ENCODE measurements around the gene LRRC25. TPM values are rescaled to one million over a fixed set of nuclear protein-coding genes. Genes with fewer than 3 reads are reported as not detected.

LRRC25 gene
- total RNA-seq, 1 donor from 2014 or later: not detected

DNA sequence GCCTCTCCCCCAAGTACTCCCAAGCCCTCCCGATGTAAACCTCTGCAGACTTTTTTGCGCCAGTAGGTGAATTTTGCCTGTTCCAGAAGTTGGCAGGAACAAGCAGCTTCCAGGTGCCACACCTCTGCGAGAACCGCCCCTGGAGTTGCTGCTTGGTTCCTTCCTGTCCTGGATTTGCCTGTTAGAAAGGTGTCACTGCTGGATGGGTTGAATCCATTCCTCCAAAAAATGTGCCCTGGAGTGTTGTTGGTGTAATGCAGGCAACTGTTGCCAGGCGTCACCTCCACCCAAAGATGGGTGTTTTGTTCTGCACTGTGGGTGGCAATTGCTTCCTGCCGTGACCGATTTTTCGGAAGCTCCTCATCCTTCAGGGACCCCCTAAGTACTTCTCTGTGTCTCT, 51.3 kb downstream of the LRRC25 start:
- H3K36me3 Mint-ChIP-seq (ENCODE audit: low read depth, unreplicated experiment): peaks cover 24% of the 10 kb centered on the region
- H3K27me3 Mint-ChIP-seq (ENCODE audit: low read depth, unreplicated experiment): peaks cover 2% of the 10 kb centered on the region
- Histone ChIP-seq H3K27me3 (ENCODE audit: insufficient read depth, low read length) (no peaks in the 10 kb centered on the region), H3K4me2 (ENCODE audit: low read length) (no peak overlapping the region), H4K20me1 (ENCODE audit: insufficient read depth, low read length) (no peaks in the 10 kb centered on the region), H3K4me3 (ENCODE audit: insufficient read depth, low read depth, low read length) (no peak overlapping the region), H3K4me1 (ENCODE audit: insufficient read depth, low read length) (peaks cover 10% of the 10 kb centered on the region), H3K9ac (ENCODE audit: low read length) (no peak overlapping the region), H3K36me3 (ENCODE audit: insufficient read depth, low read length) (no peaks in the 10 kb centered on the region), H3K79me2 (ENCODE audit: insufficient read depth, low read length) (peaks cover 2% of the 10 kb centered on the region), H3K27ac (ENCODE audit: low read depth, low read length) (no peak overlapping the region), H3K9me3 (ENCODE audit: insufficient read depth, low read depth, low read length) (no peaks in the 10 kb centered on the region), H2AFZ (ENCODE audit: low read depth, low read length) (no peak overlapping the region)
- H3K9me3 Mint-ChIP-seq (ENCODE audit: unreplicated experiment): no peaks in the 10 kb centered on the region
- no peak for FAIRE-seq
- DNase-seq (ENCODE audit: low read depth): no peak
- peak overlapping the region; percentile 63 for H3K4me3 Mint-ChIP-seq (ENCODE audit: unreplicated experiment)
- H3K27ac Mint-ChIP-seq (ENCODE audit: unreplicated experiment): no peak overlapping the region
- H3K4me1 Mint-ChIP-seq (ENCODE audit: low read depth, unreplicated experiment): peaks cover 2% of the 10 kb centered on the region
- TF ChIP-seq, protein P1, sequence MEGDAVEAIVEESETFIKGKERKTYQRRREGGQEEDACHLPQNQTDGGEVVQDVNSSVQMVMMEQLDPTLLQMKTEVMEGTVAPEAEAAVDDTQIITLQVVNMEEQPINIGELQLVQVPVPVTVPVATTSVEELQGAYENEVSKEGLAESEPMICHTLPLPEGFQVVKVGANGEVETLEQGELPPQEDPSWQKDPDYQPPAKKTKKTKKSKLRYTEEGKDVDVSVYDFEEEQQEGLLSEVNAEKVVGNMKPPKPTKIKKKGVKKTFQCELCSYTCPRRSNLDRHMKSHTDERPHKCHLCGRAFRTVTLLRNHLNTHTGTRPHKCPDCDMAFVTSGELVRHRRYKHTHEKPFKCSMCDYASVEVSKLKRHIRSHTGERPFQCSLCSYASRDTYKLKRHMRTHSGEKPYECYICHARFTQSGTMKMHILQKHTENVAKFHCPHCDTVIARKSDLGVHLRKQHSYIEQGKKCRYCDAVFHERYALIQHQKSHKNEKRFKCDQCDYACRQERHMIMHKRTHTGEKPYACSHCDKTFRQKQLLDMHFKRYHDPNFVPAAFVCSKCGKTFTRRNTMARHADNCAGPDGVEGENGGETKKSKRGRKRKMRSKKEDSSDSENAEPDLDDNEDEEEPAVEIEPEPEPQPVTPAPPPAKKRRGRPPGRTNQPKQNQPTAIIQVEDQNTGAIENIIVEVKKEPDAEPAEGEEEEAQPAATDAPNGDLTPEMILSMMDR (IDR thresholded peaks at IDR 0.05; ENCODE audit: insufficient read depth, low read depth, low read length): no peak
- no peak for TF ChIP-seq EZH2 (IDR thresholded peaks at IDR 0.05; ENCODE audit: insufficient read depth, low read length)

DNA sequence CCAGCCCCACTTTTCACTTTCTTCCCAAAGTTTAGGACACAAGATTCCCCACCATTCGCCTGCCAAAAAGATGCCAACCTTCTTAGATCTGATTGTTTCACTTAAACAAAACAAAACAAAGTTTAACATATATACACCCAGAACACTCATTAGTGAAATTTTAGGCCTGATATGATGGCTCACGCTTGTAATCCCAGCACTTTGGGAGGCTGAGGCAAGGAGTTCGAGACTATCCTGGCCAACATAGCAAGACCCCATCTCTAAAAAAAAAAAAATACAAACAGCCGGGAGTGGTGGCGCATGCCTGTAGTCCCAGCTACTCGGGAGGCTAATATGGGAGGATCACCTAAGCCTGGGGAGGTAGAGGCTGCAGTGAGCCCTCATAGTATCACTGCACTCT, 52.1 kb downstream of the LRRC25 start:
- TF ChIP-seq, protein P1 (IDR thresholded peaks at IDR 0.05; ENCODE audit: insufficient read depth, low read depth, low read length): no peak
- no peak for TF ChIP-seq EZH2 (IDR thresholded peaks at IDR 0.05; ENCODE audit: insufficient read depth, low read length)
- no peaks in the 10 kb centered on the region for H3K36me3 ChIP-seq (ENCODE audit: insufficient read depth, low read length)
- peaks cover 2% of the 10 kb centered on the region for H3K79me2 ChIP-seq (ENCODE audit: insufficient read depth, low read length)
- H3K27ac ChIP-seq (ENCODE audit: low read depth, low read length): no peak overlapping the region
- peaks cover 21% of the 10 kb centered on the region for H3K36me3 Mint-ChIP-seq (ENCODE audit: low read depth, unreplicated experiment)
- peaks cover 10% of the 10 kb centered on the region for H3K4me1 ChIP-seq (ENCODE audit: insufficient read depth, low read length)
- no peak overlapping the region for H3K4me2 ChIP-seq (ENCODE audit: low read length)
- H3K27ac Mint-ChIP-seq (ENCODE audit: unreplicated experiment): peak overlapping the region; percentile 55
- no peak overlapping the region for H3K4me3 ChIP-seq (ENCODE audit: insufficient read depth, low read depth, low read length)
- H2AFZ ChIP-seq (ENCODE audit: low read depth, low read length): no peak overlapping the region
- FAIRE-seq (no peak), DNase-seq (ENCODE audit: low read depth) (no peak)
- no peak overlapping the region for H3K9ac ChIP-seq (ENCODE audit: low read length)
- peaks cover 2% of the 10 kb centered on the region for H3K27me3 Mint-ChIP-seq (ENCODE audit: low read depth, unreplicated experiment)
- H4K20me1 ChIP-seq (ENCODE audit: insufficient read depth, low read length): no peaks in the 10 kb centered on the region
- peaks cover 2% of the 10 kb centered on the region for H3K4me1 Mint-ChIP-seq (ENCODE audit: low read depth, unreplicated experiment)
- no peak overlapping the region for H3K4me3 Mint-ChIP-seq (ENCODE audit: unreplicated experiment)
- no peaks in the 10 kb centered on the region for H3K9me3 ChIP-seq (ENCODE audit: insufficient read depth, low read depth, low read length)
- no peaks in the 10 kb centered on the region for H3K27me3 ChIP-seq (ENCODE audit: insufficient read depth, low read length)
- H3K9me3 Mint-ChIP-seq (ENCODE audit: unreplicated experiment): no peaks in the 10 kb centered on the region

DNA sequence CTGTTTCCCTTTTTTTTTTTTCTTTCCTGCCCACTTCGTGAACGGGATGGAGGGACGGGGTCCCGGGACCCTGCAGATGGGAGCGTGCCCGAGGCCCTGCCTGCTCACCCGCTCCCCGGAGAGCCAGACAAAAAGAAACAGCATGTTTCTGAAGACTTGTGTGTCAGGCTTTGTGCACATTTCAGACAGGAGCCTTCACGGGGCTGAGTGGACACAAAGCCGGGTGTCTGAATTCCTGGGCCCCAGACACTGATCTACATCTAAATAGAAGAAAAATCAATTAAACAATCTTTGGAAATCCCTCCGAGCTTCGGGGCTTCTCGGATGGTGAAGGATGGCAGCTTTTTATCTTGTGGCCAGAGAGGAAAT, 52.9 kb downstream of the LRRC25 start:
- no peak for FAIRE-seq
- no peaks in the 10 kb centered on the region for H3K36me3 ChIP-seq (ENCODE audit: insufficient read depth, low read length)
- H3K9me3 ChIP-seq (ENCODE audit: insufficient read depth, low read depth, low read length): no peaks in the 10 kb centered on the region
- peak overlapping the region; percentile 33 for H3K9ac ChIP-seq (ENCODE audit: low read length)
- peaks cover 2% of the 10 kb centered on the region for H3K27me3 Mint-ChIP-seq (ENCODE audit: low read depth, unreplicated experiment)
- no peaks in the 10 kb centered on the region for H3K9me3 Mint-ChIP-seq (ENCODE audit: unreplicated experiment)
- H3K4me1 Mint-ChIP-seq (ENCODE audit: low read depth, unreplicated experiment): peaks cover 2% of the 10 kb centered on the region
- no peak overlapping the region for H3K4me3 Mint-ChIP-seq (ENCODE audit: unreplicated experiment)
- H3K27ac Mint-ChIP-seq (ENCODE audit: unreplicated experiment): peak overlapping the region; percentile 12
- H3K27ac ChIP-seq (ENCODE audit: low read depth, low read length): no peak overlapping the region
- peaks cover 21% of the 10 kb centered on the region for H3K36me3 Mint-ChIP-seq (ENCODE audit: low read depth, unreplicated experiment)
- H2AFZ ChIP-seq (ENCODE audit: low read depth, low read length): no peak overlapping the region
- H3K4me3 ChIP-seq (ENCODE audit: insufficient read depth, low read depth, low read length): no peak overlapping the region
- DNase-seq (ENCODE audit: low read depth): no peak
- TF ChIP-seq, protein P1 (IDR thresholded peaks at IDR 0.05; ENCODE audit: insufficient read depth, low read depth, low read length): no peak
- TF ChIP-seq EZH2 (IDR thresholded peaks at IDR 0.05; ENCODE audit: insufficient read depth, low read length): no peak
- H3K27me3 ChIP-seq (ENCODE audit: insufficient read depth, low read length): no peaks in the 10 kb centered on the region
- H3K4me2 ChIP-seq (ENCODE audit: low read length): peak overlapping the region; percentile 49
- peaks cover 2% of the 10 kb centered on the region for H3K79me2 ChIP-seq (ENCODE audit: insufficient read depth, low read length)
- peaks cover 17% of the 10 kb centered on the region for H3K4me1 ChIP-seq (ENCODE audit: insufficient read depth, low read length)
- H4K20me1 ChIP-seq (ENCODE audit: insufficient read depth, low read length): no peaks in the 10 kb centered on the region

Measured in astrocyte (in vitro differentiated cells and primary cell).